Stimulated activated CD4-positive, alpha-beta T cell treated with anti-CD3 and anti-CD28 coated beads, Interleukin-4, amount 100 ng/mL, for 4 hours (primary cell): ENCODE data around the gene CTNND2.

ENCODE experiments used
- DNase-seq, 2 experiments: peaks; one replicate each; pipeline ENCODE4 v3.0.0-alpha.2; 2020

The CTNND2 gene

GRCh38 chr5:10969684-10970180, 934.5 kb downstream of the CTNND2 start:
- DNase-seq: no peak

GRCh38 chr5:10964806-10965205, 939.4 kb downstream of the CTNND2 start:
- no peak for DNase-seq

GRCh38 chr5:10958728-10959127, 945.5 kb downstream of the CTNND2 start:
- DNase-seq: no peak

GRCh38 chr5:10949856-10950630, 954.2 kb downstream of the CTNND2 start:
- no peak for DNase-seq

GRCh38 chr5:10946050-10946449, 958.2 kb downstream of the CTNND2 start:
- DNase-seq: no peak

GRCh38 chr5:10941900-10942299, 962.3 kb downstream of the CTNND2 start:
- DNase-seq: no peak

- no peak for DNase-seq
Measured at GRCh38 chr5:10936081-10936855, 968.0 kb downstream of the CTNND2 start.

- no peak for DNase-seq
Measured at GRCh38 chr5:10935536-10935935, 968.7 kb downstream of the CTNND2 start.

- DNase-seq: no peak
Measured at GRCh38 chr5:10934783-10935355, 969.4 kb downstream of the CTNND2 start.

GRCh38 chr5:10933121-10933520, 971.1 kb downstream of the CTNND2 start:
- no peak for DNase-seq

- no peak for DNase-seq
Measured at GRCh38 chr5:10932426-10932825, 971.8 kb downstream of the CTNND2 start.

GRCh38 chr5:10927608-10928007, 976.6 kb downstream of the CTNND2 start:
- DNase-seq: no peak

- no peak for DNase-seq
Measured at GRCh38 chr5:10923310-10923709, 980.9 kb downstream of the CTNND2 start.
